HepG2 (cell line): ENCODE measurements around the gene CST3. TPM values are rescaled to one million over a fixed set of nuclear protein-coding genes. Genes with fewer than 3 reads are reported as not detected.

ENCODE experiments used
- ATRX ChIP-seq: sonication (generic); formaldehyde crosslinking; IDR thresholded peaks from 2 replicates; pipeline ENCODE4 v1.4.0; 2020; ENCODE audit warnings: missing genetic modification reagents, borderline replicate concordance
- KAT8 ChIP-seq: IDR thresholded peaks from 2 replicates; pipeline ENCODE4 v1.6.1; 2016; ENCODE audit warnings: missing genetic modification reagents, missing compliant biosample characterization
- MIER3 ChIP-seq: IDR thresholded peaks from 2 replicates; pipeline ENCODE4 v1.6.1; 2016; ENCODE audit warnings: missing compliant biosample characterization, borderline replicate concordance
- NFIB ChIP-seq: sonication (generic); formaldehyde crosslinking; IDR thresholded peaks from 2 replicates; pipeline ENCODE4 v1.9.0; 2021; ENCODE audit warnings: missing genetic modification reagents, mild to moderate bottlenecking, borderline replicate concordance
- NFYC ChIP-seq: IDR thresholded peaks from 2 replicates; pipeline ENCODE4 v1.6.1; 2016; ENCODE audit warnings: missing genetic modification reagents, missing compliant biosample characterization
- SP4 ChIP-seq: sonication (generic); formaldehyde crosslinking; IDR thresholded peaks from 2 replicates; pipeline ENCODE4 v1.8.1; 2023; ENCODE audit warnings: mild to moderate bottlenecking, missing genetic modification reagents
- SP5 ChIP-seq: IDR thresholded peaks from 2 replicates; pipeline ENCODE4 v1.6.1; 2016; ENCODE audit warnings: low read depth, borderline replicate concordance
- ZNF121 ChIP-seq: sonication (generic); formaldehyde crosslinking; IDR thresholded peaks from 2 replicates; pipeline ENCODE4 v1.5.0; 2020; ENCODE audit warnings: mild to moderate bottlenecking, missing genetic modification reagents
- ZNF225 ChIP-seq: sonication (generic); formaldehyde crosslinking; IDR thresholded peaks from 2 replicates; pipeline ENCODE4 v1.4.0; 2020; ENCODE audit warnings: mild to moderate bottlenecking, missing genetic modification reagents
- ZNF292 ChIP-seq: sonication (generic); formaldehyde crosslinking; IDR thresholded peaks from 2 replicates; pipeline ENCODE4 v1.8.1; 2022; ENCODE audit warnings: mild to moderate bottlenecking, low read depth, missing genetic modification reagents, borderline replicate concordance
- ZNF446 ChIP-seq: sonication (generic); formaldehyde crosslinking; IDR thresholded peaks from 2 replicates; pipeline ENCODE4 v1.5.0; 2020; ENCODE audit warnings: mild to moderate bottlenecking, missing genetic modification reagents
- polyA plus RNA-seq, 8 experiments: library from polyadenylated mRNA; depleted of rRNA in 3 of 8; stranded (reverse) in 7 of 8; unstranded in 1 of 8; fragments of >200 nt; fragmentation: Illumina TruSeq in 4 of 8; extraction: Trizol in 4 of 8; gene quantifications; 2 replicates each; pipeline versions ENCODE4 v1.2.1 to v1.2.3, GENCODE V29; 2011 to 2016; ENCODE audit warnings: low read depth in 4 of 8, missing spikeins in 1 of 8, mixed read lengths in 1 of 8; ENCODE audit not compliant: insufficient read depth in 1 of 8
- total RNA-seq, 5 experiments: library from RNA; depleted of rRNA; stranded (reverse); fragments of >200 nt; fragmentation: Illumina TruSeq; extraction: Trizol; gene quantifications; 2 replicates each; pipeline ENCODE4 v1.2.3, GENCODE V29; 2016; ENCODE audit warnings: low read depth in 1 of 5
- TF ChIP-seq, protein P1 (sequence below): IDR thresholded peaks from 2 replicates; pipeline ENCODE4 v1.6.1; 2018; ENCODE audit warnings: missing genetic modification reagents, mild to moderate bottlenecking, missing compliant biosample characterization
- TF ChIP-seq, protein P2 (sequence below): sonication (generic); formaldehyde crosslinking; IDR thresholded peaks from 2 replicates; pipeline ENCODE4 v1.5.1; 2020; ENCODE audit warnings: mild to moderate bottlenecking, missing genetic modification reagents, borderline replicate concordance
- TF ChIP-seq, protein P3 (sequence below): sonication (generic); formaldehyde crosslinking; IDR thresholded peaks from 2 replicates; pipeline ENCODE4 v1.5.0; 2020; ENCODE audit warnings: mild to moderate bottlenecking, missing genetic modification reagents, moderate library complexity
- TF ChIP-seq, protein P4 (sequence below): sonication (generic); formaldehyde crosslinking; conservative IDR thresholded peaks from 2 replicates; pipeline ENCODE4 v1.8.0; 2022; ENCODE audit warnings: mild to moderate bottlenecking, moderate library complexity, missing genetic modification reagents
- TF ChIP-seq, protein P5 (sequence below): sonication (generic); formaldehyde crosslinking; IDR thresholded peaks from 2 replicates; pipeline ENCODE4 v1.5.0; 2020; ENCODE audit warnings: mild to moderate bottlenecking, missing genetic modification reagents, borderline replicate concordance
- TF ChIP-seq, protein P6 (sequence below): sonication (generic); formaldehyde crosslinking; IDR thresholded peaks from 2 replicates; pipeline ENCODE4 v1.4.0; 2020; ENCODE audit warnings: missing genetic modification reagents

Gene CST3
- total and polyA plus RNA-seq, 2 of the 13 experiments (the other 11 are each of a cell fraction or from before 2014, with no cell fraction given) = 690 to 1,005 TPM

DNA sequence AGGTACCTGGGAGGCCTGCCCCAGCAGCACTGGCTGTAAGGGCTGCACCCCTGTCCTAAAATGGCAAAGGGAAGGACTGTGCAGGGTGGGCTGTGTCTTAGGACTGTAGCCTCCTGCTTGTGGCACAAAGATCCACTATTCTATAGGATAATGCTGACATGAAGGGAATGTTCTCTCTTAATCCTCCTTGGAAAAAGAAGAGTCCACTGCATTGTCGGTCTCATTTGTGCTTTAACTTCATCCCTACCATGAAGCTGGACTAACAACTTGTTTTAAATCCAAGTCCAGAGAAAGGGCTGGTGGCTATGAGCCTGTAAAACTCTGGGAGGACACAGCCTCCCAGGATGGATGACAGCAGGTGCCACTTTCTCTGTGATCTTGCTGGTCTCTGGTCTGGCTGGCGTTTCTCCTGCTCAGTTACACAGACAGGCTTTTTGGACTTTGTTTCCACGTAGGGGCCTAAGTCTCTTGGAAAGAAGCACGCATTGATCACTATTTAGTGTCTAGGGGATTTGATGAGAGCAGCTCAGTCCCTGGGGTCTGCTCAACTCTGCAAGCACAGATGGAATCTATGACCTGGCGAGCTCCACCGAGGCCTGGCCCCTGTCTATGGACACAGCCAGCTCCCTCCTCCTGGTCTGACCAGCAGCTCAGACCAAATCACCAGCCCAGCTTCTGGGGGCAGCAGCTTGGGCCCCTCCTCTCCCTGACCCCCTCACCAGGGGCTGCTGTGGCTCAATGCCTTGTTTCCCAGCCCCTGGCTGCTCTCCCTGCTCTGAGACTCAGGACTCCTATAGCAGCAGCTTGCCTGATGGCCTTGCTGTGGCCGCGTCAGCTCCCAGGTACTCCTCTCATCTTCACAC is 4.8 kb downstream of the CST3 start (continued):
- TF ChIP-seq, protein P1, sequence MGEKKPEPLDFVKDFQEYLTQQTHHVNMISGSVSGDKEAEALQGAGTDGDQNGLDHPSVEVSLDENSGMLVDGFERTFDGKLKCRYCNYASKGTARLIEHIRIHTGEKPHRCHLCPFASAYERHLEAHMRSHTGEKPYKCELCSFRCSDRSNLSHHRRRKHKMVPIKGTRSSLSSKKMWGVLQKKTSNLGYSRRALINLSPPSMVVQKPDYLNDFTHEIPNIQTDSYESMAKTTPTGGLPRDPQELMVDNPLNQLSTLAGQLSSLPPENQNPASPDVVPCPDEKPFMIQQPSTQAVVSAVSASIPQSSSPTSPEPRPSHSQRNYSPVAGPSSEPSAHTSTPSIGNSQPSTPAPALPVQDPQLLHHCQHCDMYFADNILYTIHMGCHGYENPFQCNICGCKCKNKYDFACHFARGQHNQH = no peak
- TF ChIP-seq ZNF121 (CRISPR knock-in tag) (no peak), SP4 (CRISPR knock-in tag) (0 out of 2 replicates have a peak, but pooled peaks have one; percentile 25), KAT8 (CRISPR knock-in tag) (no peak), MIER3 (no peak), ATRX (no peak), ZNF292 (CRISPR knock-in tag) (peak; percentile 28; the same call in 1 of the 2 replicates), ZNF225 (CRISPR knock-in tag) (0 out of 2 replicates have a peak, but pooled peaks have one; percentile 15), NFYC (CRISPR knock-in tag) (no peak), SP5 (CRISPR knock-in tag) (no peak), ZNF446 (CRISPR knock-in tag) (no peak), NFIB (CRISPR knock-in tag) (no peak)
- TF ChIP-seq, protein P2, sequence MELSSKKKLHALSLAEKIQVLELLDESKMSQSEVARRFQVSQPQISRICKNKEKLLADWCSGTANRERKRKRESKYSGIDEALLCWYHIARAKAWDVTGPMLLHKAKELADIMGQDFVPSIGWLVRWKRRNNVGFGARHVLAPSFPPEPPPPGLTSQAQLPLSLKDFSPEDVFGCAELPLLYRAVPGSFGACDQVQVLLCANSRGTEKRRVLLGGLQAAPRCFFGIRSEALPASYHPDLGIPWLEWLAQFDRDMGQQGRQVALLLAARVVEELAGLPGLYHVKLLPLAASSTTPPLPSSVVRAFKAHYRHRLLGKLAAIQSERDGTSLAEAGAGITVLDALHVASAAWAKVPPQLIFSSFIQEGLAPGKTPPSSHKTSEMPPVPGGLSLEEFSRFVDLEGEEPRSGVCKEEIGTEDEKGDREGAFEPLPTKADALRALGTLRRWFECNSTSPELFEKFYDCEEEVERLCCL (CRISPR knock-in tag) = no peak
- TF ChIP-seq, protein P3, sequence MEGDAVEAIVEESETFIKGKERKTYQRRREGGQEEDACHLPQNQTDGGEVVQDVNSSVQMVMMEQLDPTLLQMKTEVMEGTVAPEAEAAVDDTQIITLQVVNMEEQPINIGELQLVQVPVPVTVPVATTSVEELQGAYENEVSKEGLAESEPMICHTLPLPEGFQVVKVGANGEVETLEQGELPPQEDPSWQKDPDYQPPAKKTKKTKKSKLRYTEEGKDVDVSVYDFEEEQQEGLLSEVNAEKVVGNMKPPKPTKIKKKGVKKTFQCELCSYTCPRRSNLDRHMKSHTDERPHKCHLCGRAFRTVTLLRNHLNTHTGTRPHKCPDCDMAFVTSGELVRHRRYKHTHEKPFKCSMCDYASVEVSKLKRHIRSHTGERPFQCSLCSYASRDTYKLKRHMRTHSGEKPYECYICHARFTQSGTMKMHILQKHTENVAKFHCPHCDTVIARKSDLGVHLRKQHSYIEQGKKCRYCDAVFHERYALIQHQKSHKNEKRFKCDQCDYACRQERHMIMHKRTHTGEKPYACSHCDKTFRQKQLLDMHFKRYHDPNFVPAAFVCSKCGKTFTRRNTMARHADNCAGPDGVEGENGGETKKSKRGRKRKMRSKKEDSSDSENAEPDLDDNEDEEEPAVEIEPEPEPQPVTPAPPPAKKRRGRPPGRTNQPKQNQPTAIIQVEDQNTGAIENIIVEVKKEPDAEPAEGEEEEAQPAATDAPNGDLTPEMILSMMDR (CRISPR knock-in tag) = no peak
- TF ChIP-seq, protein P4, sequence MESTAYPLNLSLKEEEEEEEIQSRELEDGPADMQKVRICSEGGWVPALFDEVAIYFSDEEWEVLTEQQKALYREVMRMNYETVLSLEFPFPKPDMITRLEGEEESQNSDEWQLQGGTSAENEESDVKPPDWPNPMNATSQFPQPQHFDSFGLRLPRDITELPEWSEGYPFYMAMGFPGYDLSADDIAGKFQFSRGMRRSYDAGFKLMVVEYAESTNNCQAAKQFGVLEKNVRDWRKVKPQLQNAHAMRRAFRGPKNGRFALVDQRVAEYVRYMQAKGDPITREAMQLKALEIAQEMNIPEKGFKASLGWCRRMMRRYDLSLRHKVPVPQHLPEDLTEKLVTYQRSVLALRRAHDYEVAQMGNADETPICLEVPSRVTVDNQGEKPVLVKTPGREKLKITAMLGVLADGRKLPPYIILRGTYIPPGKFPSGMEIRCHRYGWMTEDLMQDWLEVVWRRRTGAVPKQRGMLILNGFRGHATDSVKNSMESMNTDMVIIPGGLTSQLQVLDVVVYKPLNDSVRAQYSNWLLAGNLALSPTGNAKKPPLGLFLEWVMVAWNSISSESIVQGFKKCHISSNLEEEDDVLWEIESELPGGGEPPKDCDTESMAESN = no peak
- TF ChIP-seq, protein P5, sequence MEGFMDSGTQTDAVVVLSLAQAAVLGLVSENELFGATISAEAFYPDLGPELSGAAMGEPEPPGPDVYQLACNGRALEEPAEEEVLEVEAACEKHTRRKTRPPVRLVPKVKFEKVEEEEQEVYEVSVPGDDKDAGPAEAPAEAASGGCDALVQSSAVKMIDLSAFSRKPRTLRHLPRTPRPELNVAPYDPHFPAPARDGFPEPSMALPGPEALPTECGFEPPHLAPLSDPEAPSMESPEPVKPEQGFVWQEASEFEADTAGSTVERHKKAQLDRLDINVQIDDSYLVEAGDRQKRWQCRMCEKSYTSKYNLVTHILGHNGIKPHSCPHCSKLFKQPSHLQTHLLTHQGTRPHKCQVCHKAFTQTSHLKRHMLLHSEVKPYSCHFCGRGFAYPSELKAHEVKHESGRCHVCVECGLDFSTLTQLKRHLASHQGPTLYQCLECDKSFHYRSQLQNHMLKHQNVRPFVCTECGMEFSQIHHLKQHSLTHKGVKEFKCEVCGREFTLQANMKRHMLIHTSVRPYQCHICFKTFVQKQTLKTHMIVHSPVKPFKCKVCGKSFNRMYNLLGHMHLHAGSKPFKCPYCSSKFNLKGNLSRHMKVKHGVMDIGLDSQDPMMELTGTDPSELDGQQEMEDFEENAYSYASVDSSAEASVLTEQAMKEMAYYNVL (CRISPR knock-in tag) = no peak
- TF ChIP-seq, protein P6, sequence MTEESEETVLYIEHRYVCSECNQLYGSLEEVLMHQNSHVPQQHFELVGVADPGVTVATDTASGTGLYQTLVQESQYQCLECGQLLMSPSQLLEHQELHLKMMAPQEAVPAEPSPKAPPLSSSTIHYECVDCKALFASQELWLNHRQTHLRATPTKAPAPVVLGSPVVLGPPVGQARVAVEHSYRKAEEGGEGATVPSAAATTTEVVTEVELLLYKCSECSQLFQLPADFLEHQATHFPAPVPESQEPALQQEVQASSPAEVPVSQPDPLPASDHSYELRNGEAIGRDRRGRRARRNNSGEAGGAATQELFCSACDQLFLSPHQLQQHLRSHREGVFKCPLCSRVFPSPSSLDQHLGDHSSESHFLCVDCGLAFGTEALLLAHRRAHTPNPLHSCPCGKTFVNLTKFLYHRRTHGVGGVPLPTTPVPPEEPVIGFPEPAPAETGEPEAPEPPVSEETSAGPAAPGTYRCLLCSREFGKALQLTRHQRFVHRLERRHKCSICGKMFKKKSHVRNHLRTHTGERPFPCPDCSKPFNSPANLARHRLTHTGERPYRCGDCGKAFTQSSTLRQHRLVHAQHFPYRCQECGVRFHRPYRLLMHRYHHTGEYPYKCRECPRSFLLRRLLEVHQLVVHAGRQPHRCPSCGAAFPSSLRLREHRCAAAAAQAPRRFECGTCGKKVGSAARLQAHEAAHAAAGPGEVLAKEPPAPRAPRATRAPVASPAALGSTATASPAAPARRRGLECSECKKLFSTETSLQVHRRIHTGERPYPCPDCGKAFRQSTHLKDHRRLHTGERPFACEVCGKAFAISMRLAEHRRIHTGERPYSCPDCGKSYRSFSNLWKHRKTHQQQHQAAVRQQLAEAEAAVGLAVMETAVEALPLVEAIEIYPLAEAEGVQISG (CRISPR knock-in tag) = peak; percentile 7; the same call in 1 of the 2 replicates
